ENCODE data around the gene IFI27.

Gene IFI27

DNA sequence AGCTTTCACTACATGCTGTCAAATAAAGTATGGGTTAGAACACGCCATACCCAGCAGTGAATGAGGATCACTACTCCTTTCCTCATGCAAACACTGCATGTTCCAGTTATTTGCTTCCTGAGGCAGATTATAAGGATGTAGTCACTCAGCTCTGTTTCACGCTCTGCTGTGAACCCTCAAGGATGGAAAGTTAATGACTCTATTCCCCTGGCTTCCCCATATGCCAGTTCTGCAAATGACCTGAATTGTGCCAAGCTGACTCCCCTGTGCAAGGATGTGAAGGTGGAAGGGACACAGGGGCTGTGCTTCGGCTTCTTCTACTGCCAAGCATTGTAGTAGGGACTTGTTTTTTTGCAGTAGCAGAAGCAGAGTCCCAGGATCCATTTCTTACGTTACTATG is 22.6 kb upstream of the IFI27 start:
- no peak overlapping the region for H3K4me3 ChIP-seq (replicated peaks; ENCODE audit: low read depth, low read length)
- TF ChIP-seq, protein P1, sequence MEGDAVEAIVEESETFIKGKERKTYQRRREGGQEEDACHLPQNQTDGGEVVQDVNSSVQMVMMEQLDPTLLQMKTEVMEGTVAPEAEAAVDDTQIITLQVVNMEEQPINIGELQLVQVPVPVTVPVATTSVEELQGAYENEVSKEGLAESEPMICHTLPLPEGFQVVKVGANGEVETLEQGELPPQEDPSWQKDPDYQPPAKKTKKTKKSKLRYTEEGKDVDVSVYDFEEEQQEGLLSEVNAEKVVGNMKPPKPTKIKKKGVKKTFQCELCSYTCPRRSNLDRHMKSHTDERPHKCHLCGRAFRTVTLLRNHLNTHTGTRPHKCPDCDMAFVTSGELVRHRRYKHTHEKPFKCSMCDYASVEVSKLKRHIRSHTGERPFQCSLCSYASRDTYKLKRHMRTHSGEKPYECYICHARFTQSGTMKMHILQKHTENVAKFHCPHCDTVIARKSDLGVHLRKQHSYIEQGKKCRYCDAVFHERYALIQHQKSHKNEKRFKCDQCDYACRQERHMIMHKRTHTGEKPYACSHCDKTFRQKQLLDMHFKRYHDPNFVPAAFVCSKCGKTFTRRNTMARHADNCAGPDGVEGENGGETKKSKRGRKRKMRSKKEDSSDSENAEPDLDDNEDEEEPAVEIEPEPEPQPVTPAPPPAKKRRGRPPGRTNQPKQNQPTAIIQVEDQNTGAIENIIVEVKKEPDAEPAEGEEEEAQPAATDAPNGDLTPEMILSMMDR (IDR thresholded peaks at IDR 0.05; ENCODE audit: insufficient read depth, low read length, poor library complexity, severe bottlenecking), result no peak
- DNase-seq (ENCODE audit: extremely low read depth, insufficient read length), result no peak

GRCh38 chr14:94088516-94088915 is 22.0 kb upstream of the IFI27 start:
- Histone ChIP-seq H3K36me3 (ENCODE audit: control insufficient read depth, insufficient read depth, low read length) (no peaks in the 10 kb centered on the region), H3K4me3 (replicated peaks; ENCODE audit: low read depth, low read length) (no peak overlapping the region), H3K27me3 (replicated peaks; ENCODE audit: control insufficient read depth, insufficient read depth, low read length) (no peaks in the 10 kb centered on the region)
- TF ChIP-seq, protein P1 (IDR thresholded peaks at IDR 0.05; ENCODE audit: insufficient read depth, low read length, poor library complexity, severe bottlenecking), result no peak
- no peak for DNase-seq (ENCODE audit: extremely low read depth, insufficient read length)

More for the DNA sequence above, 22.6 kb upstream of the IFI27 start:
- H3K36me3 ChIP-seq (ENCODE audit: control insufficient read depth, insufficient read depth, low read length), result no peaks in the 10 kb centered on the region
- H3K27me3 ChIP-seq (replicated peaks; ENCODE audit: control insufficient read depth, insufficient read depth, low read length), result no peaks in the 10 kb centered on the region

DNA sequence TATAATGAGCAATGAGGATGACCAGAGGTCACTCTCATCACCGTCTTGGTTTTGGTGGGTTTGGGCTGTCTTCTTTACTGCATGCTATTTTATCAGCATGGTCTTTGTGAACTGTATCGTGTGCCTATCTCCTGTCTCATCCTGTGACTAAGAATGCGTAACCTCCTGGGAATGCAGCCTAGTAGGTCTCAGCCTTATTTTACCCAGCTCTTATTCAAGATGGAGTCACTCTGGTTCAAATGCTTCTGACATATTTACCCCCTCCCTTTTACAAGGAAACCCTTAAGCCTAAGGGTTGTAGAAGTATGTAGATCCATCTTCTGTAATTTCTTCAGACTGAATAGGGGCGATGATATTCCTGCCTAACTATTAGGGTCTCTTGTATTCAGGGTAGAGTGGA is 21.1 kb upstream of the IFI27 start:
- no peaks in the 10 kb centered on the region for H3K27me3 ChIP-seq (replicated peaks; ENCODE audit: control insufficient read depth, insufficient read depth, low read length)
- TF ChIP-seq, protein P1 (IDR thresholded peaks at IDR 0.05; ENCODE audit: insufficient read depth, low read length, poor library complexity, severe bottlenecking), result no peak
- no peak overlapping the region for H3K4me3 ChIP-seq (replicated peaks; ENCODE audit: low read depth, low read length)
- no peak for DNase-seq (ENCODE audit: extremely low read depth, insufficient read length)
- no peaks in the 10 kb centered on the region for H3K36me3 ChIP-seq (ENCODE audit: control insufficient read depth, insufficient read depth, low read length)

DNA sequence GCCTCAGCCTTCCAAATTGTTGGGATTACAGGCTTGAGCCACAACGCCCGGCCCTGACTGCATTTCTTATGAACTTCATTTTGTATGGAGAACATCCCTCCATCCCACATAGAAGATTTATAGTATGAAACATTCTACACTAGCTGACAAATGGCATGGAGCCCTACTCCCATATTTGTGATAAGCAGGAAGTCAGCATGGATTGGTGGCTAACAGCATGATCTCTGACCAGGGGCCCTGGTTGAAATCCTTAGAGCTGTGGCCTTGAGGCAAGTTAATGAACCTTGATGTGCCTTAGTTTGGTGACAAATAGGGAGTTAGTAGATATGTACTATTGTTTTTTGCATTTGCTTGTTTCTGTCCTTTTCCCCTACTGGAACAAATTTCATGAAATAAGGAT is 17.1 kb upstream of the IFI27 start:
- H3K4me3 ChIP-seq (replicated peaks; ENCODE audit: low read depth, low read length), result no peak overlapping the region
- no peaks in the 10 kb centered on the region for H3K27me3 ChIP-seq (replicated peaks; ENCODE audit: control insufficient read depth, insufficient read depth, low read length)
- no peak for DNase-seq (ENCODE audit: extremely low read depth, insufficient read length)
- H3K36me3 ChIP-seq (ENCODE audit: control insufficient read depth, insufficient read depth, low read length), result no peaks in the 10 kb centered on the region
- TF ChIP-seq, protein P1 (IDR thresholded peaks at IDR 0.05; ENCODE audit: insufficient read depth, low read length, poor library complexity, severe bottlenecking), result no peak

GRCh38 chr14:94097091-94097490 is 13.4 kb upstream of the IFI27 start:
- no peaks in the 10 kb centered on the region for H3K27me3 ChIP-seq (replicated peaks; ENCODE audit: control insufficient read depth, insufficient read depth, low read length)
- DNase-seq (ENCODE audit: extremely low read depth, insufficient read length), result no peak
- no peaks in the 10 kb centered on the region for H3K36me3 ChIP-seq (ENCODE audit: control insufficient read depth, insufficient read depth, low read length)
- TF ChIP-seq, protein P1 (IDR thresholded peaks at IDR 0.05; ENCODE audit: insufficient read depth, low read length, poor library complexity, severe bottlenecking), result no peak
- H3K4me3 ChIP-seq (replicated peaks; ENCODE audit: low read depth, low read length), result no peak overlapping the region

- Histone ChIP-seq H3K36me3 (ENCODE audit: control insufficient read depth, insufficient read depth, low read length) (no peaks in the 10 kb centered on the region), H3K4me3 (replicated peaks; ENCODE audit: low read depth, low read length) (no peak overlapping the region), H3K27me3 (replicated peaks; ENCODE audit: control insufficient read depth, insufficient read depth, low read length) (no peaks in the 10 kb centered on the region)
- TF ChIP-seq, protein P1 (IDR thresholded peaks at IDR 0.05; ENCODE audit: insufficient read depth, low read length, poor library complexity, severe bottlenecking), result no peak
- no peak for DNase-seq (ENCODE audit: extremely low read depth, insufficient read length)
Measured at GRCh38 chr14:94098326-94098992, 12.1 kb upstream of the IFI27 start.

Measured in GM06990 (cell line).